ENCODE data around the gene MC2R.

GRCh38 chr18:13914170-13914569 lies 1.2 kb downstream of the MC2R start:
- TF ChIP-seq CTCF (IDR thresholded peaks at IDR 0.05) (no peak), EZH2 (IDR thresholded peaks at IDR 0.05) (no peak), EZH2phosphoT487 (IDR thresholded peaks at IDR 0.05) (no peak)

Measured in neural progenitor cell (in vitro differentiated cells).